GM18873 (cell line): ENCODE data around the gene ITGAL.
A peak's percentile ranks its signal among the peaks of the same experiment; 100 is the strongest.

Experiments
- ATAC-seq: cut with Tn5 transposase; IDR thresholded peaks from one replicate; pipeline ENCODE4 v1.9.1; 2021; ENCODE audit warnings: mild to moderate bottlenecking, moderate library complexity, moderate number of reproducible peaks; ENCODE audit not compliant: unreplicated experiment, low FRiP score

ITGAL gene

DNA sequence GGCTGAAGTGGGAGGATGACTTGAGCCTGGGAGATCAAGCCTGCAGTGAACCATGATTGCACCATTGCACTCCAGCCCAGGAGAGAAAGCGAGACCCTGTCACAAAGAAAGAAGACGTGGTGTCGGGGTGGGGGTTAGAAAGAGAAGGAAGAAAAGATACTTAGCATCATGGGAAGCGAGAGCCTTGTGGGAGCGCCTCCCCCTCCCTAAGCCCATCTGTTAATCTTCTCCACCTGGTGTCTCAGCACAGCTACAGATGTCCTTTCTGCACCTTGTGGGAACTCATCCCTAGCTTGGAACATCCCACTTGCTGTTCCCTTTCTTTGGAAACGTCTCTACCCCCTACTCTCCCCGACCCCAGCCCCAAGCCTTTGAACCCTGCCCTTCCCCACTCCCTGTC, 93.0 kb downstream of the ITGAL start:
- ATAC-seq, result no peak

DNA sequence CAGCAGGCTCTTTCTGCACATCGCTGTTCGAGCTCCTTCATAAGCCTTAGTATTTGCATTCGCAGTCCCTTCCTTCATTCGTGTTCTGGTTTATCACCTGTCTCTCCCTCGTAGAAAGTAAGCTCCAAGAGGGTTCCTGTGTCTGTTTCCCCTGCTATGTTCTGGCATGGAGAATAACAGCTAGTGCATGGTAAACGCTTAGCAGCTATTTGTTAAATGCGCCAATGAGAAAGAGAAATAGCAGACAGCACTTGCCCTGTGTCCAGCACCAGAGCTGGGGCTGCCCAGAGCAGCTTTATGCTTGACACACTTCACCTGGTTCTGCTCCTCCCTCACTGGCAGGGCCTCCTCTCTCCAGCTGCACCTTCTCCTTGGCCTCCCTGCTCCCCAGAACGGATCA, 93.4 kb downstream of the ITGAL start:
- ATAC-seq, result no peak

DNA sequence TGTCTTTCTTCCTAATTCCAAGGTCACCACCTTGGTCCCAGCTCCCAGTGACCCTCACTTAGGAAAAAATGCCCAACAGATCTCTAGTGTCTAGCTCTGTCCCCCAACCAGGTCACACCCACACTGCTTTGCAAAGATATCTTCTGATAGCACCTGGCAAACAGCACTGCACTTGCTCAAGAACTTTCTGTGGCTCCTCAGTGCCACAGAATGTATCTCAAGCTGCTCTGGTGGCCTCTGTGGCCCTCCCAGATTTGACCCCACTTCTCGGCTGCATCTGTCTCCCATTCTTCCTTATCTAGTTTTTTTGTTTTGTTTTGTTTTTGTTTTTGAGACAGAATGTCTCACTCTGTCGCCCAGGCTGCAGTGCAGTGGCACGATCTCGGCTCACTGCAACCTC, 94.0 kb downstream of the ITGAL start:
- ATAC-seq, result no peak

DNA sequence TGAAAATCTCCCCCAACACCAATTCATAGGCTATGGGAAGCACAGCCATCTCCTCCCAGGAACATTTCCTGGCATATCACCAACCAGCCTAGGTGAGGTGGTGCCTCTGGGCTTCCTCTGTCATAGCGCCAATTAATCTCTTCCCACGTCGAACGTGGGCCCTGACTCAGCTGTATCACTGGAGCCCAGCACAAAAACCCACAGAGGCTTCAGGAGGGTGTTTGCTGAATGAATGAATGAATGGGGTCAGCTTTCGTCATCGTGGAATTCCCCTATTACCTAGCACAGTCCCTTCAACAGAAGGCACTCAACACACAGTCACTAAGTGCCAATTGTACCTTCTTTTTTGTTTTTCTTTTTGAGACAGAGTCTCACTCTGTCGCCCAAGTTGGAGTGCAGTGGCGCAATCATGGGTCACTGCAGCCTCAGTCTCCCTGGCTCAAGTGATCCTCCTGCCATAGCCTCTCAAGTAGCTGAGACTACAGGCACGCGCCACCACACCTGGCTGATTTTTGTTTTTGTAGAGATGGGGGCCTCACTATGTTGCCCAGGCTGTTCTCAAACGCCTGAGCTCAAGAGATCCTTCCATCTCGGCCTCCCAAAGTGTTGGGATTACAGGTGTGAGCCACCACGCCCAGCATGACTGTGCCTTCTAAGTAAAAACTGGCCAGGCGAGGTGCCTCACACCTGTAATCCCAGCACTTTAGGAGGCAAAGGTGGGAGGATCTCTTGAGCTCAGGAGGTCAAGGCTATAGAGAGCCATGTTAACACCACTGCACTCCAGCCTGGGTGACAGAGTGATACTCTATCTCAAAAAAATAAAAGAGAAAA, 94.8 kb downstream of the ITGAL start:
- no peak for ATAC-seq

DNA sequence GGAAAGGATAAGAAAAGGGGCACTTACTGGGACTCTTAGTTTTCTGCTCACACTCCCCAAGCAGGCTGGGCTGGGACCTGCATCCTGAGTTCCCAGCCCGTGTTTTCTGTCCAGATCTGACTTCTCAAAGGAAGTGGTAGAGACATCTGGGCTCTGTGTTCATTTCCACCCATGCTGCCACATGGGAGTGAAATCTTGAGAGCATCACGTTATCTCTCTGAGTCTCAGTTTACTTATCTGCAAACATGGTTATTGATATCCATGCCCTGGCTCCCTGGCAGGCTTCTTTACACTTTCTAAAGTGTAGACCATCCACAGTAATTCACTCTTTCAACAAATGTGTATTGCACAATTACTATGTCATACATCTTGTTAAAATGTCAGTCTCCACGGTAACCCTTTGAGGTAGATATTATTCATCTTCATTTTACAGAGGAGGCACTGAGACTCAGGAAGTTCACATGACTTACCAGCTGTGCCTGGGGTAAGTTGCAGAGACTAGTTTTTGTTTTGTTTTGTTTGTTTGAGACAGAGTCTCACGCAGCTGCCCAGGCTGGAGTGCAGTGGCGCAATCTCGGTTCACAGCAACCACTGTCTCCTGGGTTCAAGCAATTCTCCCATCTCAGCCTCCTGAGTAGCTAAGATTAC, 95.6 kb downstream of the ITGAL start:
- ATAC-seq, result peak; percentile 37

DNA sequence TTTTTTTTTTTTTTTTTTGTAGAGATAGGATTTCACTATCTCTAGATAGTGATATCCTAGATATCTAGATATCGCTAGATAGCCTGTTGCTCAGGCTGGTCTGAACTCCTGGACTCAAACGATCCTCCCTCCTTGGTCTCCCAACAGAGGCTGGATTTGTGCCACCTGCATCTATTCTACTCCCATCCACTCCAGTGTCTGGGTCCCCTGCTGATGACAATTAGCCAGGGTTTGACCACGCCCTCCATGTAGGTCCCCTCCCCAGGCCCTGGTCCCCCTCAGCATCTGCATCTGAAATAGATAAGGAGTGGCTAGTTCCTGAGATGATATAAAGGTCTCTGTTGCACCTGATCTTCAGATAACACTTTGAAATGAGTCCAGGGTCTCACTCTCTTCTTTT, 96.7 kb downstream of the ITGAL start:
- no peak for ATAC-seq

DNA sequence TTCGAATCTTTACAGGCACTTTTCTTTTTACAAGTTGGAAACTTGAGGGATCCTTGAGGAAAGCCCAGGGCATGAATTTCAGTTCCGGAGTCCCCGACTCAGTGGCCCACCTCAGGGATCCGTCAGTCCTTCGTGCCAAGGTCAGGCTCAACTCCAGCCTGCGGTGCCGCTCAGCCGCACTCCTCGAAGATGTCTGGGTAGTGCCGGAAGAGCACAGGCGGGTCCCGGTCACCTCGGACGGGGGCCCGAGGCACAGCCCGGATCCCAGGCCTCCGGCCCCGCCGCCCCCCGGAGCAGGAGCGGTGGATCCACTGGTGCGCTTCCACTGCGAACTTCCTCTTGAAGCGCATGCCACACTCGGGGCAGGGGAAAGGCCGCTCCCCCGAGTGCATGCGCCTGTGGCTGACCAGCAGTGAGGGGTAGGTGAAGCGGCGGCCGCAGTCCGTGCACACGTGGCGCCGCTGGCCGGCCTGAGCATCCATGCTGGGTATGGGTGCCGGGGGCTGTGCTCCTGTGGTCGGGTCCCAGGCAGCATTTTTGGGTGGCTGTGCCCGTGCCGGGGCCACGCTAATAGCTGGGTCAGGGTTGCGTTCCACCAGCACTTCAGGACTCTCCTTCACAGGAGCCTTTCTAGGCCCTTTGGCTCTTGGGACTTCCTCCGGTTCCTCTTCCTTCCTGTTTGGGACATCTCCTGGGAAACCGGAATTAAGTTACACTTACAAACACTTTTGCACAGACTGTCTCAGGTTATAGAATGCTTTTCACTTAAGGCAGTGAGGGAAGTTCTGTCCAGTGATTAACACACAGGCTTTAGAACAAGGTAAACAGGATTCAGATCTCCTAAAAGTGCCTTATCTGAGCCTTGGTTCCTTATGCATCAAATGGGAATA, 97.4 kb downstream of the ITGAL start:
- no peak for ATAC-seq

DNA sequence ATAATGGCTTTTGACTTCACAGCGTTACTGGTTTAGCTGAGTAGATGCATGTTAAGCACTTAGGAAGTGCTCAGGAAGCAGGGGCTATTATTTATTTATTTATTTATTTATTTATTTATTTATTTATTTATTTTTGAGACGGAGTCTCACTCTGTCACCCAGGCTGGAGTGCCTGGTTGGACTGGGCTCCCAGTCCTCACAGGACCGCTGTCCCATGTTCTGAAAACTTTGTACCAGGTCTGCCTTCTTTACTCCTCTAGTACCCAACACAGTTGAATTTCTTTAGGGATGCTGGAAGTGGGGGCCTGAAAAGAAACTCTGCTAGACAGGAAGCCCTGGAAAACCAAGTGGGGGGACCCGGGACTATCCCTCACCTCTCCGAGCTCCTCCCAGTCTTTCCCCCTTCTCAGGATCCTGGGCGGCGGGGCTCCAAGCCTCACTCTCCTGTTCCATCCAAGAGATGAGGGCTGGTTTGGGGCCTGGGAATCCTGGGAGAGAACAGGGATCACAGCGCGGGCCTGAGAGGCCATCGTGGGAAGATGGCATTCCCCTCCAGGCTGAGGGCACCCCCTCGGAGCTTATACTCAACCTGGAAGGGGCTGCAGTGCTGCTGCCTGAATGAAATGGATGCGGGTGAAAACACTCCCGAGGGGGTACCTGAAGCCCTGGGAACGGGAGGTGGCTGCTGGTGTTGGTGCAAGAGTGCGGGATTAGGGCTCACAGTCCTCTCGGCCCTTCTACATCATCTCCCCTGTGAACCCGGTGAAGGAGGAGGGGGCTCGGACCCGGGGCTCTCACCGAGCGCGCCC, 98.3 kb downstream of the ITGAL start:
- no peak for ATAC-seq

DNA sequence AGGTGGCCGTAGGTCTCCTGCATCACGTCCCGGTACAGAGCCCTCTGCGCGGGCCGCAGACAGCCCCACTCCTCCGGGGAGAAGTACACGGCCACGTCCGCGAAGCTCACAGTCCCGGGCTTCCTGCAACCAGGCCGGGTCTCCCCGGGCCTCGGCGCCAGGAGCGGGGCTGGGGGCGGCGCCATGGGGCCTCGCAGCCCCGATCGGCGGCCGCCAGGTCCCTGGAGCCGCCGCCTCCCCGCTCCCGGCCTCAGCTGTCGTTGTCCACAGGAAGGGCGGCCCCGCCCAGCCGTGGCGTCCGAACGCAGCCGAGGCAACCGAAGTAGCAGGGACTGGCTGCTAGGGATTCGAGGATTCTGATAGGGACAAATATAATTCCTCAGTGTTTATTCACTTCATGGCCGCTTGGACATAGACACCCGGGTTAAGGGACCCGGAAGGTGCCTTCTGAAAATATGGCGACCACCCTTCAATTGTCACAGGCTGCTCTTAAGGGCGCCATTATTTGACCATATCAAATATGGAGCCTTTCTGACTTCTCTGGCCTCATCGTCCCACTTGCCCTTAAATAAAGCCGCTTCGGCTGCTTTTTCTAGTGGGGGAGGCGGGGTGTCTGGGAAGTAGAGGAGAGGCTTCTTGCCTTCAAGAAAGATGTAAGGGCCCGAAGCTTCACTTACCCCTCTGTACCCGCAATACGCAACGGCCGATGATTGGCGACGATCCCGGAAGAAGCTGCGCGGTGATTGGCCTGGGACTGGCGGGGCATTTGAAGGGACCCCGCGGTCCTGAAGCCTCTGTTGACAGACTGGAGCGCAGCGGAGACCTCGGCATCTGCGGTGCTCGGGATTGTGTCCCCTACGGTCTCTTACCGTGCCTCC, 99.1 kb downstream of the ITGAL start, which contains the start of gene ZNF688:
TSS of gene ZNF688 (minus strand) at position 270 of the 878 bp plus-strand sequence. CDS start at position 185, 85 bp downstream.
- peak; percentile 61 for ATAC-seq
